HG02885 (cell line): ENCODE data around the gene SV2B.
"Not testable (repeated sequence)": the region's sequence is repeated elsewhere in the genome, so short reads cannot be mapped to it uniquely, and the experiment has no call there.

Source experiments
- ATAC-seq: cut with Tn5 transposase; IDR thresholded peaks from one replicate; pipeline ENCODE4 v1.9.1; 2021; ENCODE audit warnings: mild to moderate bottlenecking; ENCODE audit not compliant: unreplicated experiment, poor library complexity

SV2B gene

DNA sequence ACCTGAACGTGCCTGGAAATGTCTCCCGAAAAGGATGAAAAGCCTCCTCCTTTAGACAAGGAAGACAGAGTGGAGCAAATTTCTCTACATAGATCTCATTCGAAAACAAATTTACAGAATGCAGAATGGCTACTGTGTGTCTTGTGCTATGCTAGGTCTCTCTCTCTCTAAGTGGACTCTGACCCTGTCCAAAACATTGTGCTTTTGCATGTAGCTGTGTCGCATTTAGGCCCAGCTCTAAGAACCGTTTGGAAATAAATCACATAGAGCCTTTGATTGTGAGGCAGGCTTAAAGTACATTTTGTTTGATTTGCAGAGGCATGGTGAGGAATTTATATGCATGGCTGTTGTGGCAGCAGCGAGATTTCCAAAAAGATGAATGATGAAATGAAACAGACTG lies 198.0 kb downstream of the SV2B start:
- no peak for ATAC-seq

DNA sequence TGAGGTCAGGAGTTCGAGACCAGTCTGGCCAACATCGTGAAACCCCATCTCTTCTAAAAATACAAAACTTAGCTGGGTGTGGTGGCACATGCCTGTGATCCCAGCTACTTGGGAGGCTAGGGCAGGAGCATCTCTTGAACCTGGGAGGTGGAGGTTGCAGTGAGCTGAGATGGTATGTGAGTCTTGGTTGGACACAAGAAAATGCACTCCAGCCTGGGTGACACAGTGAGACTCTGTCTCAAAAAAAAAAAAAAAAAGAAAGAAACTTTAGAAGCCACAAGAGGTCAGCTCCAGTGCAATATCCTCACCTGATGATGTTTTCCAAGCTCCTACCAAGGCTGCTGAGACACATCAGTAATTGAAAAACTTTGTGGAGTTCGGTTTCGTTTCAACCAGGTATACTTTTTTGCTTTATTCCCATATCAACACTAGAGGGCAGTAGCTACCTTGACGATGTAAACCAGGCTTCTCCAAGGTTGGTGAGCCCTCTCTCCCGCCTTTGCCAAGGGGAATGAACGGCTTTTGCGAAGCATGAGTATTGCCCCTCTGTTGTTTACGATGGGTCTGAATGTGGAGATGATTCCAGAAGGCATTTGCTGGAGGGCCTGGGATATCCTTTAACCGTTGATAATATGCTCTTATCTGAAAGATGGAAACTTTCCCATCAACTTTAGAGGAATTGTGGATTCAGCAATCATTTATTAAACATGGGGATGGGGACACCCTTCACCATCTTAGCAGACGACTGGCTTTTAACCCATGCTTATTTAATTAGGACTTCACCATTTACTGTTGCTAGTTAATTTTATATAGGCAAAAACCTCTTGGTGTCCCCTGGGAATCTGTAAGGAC lies 202.8 kb downstream of the SV2B start:
- peak; percentile 56 for ATAC-seq

DNA sequence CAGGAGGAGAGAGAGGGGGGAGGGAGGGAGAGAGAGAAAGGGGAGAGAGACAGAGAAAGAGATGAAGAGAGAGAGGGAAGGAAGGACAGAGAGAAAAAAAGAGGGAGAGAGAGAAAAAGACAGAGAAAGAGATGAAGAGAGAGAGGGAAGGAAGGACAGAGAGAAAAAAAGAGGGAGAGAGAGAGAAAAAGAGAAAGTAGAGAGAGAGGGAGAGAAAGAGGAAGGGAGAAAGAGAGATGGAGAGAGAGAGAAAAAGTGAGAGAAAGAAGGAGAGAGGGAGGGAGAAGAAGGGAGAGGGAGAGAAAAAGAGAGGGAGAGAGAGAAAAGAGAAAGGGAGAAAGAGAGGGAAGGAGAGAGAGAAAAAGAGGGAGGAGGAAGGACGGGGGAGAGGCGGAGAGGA lies 204.2 kb downstream of the SV2B start:
- no peak for ATAC-seq

DNA sequence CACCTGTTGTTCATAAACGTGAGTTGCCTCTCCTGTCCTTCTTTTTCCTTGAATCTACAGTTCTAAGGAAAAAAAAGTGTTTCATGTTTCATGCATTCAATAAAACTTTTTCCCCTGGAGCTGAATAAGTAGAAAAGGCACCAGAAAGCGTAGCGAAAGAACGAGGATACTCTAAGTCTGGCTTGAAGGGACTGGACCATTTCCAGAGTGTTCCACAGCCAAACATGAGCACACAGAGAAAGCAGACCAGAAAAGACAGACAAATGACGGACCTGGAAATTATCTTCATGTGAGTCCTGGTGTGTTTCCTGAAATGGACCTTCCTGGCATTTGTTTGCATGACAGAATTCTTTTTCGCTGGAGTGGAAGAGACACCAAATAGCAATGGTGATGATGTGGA lies 204.7 kb downstream of the SV2B start:
- ATAC-seq = no peak

DNA sequence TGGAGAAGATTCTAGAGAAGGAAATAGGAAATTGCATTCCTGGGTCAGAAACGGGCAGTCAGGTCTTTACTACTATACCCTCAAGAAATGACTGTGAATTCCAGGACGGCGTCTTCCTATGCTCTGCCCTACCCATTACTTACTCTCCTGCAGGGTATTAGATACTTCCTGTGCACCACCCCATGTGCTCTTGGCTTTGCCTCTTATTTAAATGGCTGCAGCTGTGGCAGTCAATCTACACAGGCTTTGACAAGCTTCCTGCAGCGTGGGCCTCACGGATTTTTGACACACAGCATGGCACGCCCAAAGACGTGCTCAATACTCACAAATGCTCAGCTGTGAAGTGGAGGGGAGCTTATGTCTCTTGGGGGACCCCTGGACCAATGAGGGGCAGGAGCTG lies 206.1 kb downstream of the SV2B start:
- ATAC-seq = no peak

DNA sequence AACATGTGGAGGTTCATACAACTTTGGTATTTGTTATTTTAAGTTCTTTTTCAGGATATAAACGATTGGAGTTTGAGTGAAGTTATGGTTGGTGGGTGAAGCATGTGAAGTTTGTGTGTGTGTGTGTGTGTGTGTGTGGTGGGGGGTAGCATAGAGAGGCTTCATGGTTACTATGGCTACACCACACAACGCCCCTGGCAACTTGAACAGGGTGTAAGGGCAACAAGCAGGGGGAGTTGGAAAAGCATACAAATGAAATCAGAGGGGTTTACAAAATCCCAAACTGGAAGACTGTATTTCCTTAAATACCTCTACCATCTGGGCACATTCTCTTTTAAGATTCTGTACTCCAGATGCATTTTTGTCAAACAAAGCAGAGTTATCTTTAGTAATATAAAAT lies 207.5 kb downstream of the SV2B start:
- ATAC-seq = no peak

DNA sequence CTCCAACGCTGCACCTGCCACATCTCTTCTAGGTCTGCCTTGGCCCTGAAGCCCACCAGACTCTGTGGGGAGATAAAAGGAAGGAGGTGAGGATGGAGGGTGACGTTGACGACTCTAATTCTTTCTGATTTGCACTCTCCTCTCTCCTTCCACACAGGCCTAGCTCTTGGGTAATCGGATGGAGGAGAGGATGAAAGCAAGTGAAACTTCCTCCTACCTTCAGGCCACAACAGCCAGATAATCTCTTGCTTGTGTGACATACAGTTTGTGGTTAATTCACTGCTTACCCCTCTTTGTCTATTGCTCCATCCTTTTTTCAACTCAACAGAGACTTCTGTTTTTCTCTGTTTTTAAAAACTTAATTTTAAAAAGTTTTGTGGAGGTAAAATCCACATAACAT lies 208.1 kb downstream of the SV2B start:
- no peak for ATAC-seq

DNA sequence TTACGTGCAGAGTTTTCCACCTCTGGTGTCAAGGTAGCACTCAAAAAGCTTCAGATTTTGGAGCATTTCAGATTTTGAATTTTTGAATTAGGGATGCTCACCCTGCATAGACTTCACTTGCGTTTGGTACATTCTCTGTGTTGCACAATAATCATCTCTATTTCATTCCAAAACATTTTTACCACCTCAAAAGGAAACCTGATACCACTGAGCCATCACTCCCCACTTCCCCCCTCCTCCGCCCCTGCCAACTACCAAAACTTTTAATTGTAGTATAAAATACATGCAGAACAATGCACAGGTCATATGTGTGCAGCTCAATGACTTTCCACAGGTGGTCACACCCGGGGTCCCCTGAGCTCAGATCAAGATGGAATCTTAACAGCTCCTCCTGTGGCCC lies 208.8 kb downstream of the SV2B start:
- no peak for ATAC-seq

DNA sequence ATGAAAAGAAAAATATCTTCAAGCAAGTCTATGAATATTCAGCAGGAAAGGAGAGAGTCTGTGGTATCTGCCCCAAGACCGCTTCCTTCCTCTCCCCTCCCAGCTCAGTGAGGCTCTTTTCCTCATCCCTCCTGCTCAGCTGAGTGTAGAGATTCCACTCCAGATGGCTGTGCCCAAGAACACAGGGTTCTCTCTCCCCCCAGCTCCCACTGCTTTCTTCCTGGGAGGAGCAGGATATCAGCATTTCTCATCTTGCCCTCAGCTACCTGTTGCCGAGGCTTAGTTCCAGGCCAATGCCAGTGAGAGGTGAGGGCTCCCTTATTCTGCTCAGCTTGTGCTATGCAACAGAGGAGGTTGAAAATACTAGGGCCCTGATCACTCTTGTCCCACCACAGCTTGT lies 211.9 kb downstream of the SV2B start:
- no peak for ATAC-seq

DNA sequence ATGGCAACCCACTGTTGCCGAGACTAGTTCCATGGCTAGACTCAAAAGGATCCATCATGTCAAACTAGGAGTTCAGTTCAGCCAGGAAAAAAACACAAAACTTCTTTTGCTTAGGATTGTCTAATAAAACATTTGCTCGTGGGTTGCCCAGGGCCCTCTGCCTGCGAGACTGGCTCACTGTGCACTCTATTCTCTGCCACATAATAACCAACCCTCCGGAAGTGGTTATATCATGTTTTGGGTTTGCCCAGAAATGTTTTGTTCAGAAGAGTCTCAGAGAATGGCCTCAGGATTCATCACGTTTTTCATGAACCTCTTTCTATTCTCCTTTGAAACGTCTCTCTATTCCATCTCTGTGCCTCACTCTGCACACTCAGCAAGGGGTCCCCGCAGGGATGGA lies 216.1 kb downstream of the SV2B start:
- no peak for ATAC-seq

DNA sequence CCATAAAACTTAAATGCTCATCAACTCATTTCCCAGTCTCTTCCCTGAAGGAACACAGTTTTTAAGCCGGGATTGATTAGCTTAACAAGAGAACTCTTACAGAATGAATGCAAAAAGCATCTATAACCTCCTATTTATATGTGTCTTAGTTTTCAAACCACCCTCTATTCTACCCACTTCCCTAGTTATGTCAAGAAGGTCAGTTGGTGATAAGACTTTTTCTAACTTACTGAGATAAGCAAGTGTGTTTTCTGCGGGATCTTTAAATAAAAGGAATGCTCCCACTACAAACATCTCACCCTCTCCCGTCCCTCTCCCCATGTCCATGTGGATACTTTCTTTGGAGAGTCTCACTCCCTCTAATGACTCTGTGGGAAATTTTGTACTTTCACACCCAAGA lies 218.5 kb downstream of the SV2B start:
- ATAC-seq = no peak

DNA sequence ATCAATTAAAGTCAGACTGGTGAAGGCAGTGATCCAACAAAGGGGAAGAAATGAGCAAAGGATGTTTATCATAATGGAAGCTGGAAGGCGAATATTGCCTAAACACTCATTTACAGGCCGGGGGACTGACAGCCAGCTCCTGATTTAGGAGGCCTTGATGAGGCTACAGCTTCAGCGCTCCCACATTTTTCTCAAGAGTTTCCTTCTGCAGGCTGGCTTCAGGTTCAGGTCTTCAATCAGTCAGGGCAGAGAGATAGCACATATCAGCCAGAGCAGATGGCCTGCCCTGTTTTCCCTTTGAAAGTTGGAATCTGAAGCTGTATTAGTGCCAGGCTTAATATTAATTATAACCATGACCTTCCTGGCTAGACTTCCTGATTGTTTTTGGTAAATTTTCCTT lies 218.9 kb downstream of the SV2B start:
- no peak for ATAC-seq

DNA sequence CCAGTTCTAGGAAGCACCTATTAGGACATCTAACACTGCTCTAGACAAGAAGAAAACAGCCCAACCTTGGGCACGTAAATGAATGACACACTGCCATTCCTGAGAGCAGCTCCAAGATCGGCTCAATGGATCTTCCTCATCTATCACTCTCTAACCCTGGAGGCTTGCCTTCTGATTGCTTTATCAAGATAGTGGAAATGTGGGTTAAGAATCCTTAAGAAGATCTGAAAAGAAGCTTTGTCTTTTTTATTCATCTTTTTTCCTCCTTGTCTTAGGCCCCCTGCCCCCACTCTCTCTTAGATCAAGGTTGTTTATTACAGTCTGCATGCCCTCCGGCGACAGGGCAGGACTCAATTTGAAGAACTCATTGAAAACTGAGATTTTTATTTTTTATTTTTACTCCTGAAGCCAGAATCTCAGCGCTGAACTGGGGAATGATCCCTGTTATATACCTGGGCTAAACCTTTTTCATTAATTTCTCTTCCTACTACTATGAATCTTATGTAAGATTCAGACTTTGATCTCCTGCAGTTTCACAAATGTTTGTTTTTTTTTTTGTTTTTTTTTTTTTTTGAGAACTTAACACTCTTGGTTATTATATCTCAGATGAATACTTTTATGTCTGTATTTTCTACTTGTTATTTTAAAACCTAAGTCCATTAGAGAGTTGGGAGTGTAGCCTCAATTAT lies 219.5 kb downstream of the SV2B start:
- ATAC-seq = no peak

DNA sequence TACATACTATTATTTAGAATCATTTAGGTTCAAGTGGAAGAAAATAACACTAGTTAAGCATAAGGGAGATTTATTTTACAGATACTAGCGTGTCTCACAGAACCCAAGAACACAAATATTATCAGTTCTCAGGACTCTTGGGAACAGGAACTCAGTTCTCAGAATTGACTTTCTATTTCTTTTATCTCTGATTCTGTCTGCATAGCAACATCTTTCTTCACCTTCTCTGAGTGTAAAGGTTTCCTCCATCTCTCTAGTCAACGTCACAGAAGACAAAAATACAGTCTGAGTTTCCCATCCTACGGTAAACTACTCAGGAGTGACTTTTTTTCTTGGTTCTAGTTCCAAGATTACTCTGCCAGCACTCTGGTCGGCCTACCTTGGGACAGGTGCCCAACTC lies 220.0 kb downstream of the SV2B start:
- ATAC-seq = no peak

DNA sequence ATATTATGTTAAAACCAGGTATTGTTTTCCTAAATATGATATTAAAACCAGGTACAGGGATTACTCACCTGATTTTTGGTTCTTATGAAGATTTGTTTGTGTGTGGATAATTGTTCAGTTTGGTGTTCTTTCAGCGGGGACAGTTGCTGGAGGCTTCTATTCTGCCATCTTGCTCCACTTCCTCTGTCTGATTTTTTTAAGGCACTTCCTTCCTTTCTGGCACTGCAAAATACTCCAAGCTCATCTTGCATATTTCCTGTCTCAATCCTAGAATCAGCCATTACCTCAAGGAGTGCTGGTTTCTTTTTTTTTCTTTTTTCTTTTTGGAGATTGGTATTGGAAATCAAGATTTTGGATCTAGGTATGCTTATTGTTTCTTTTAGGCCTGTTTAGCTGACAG lies 229.9 kb downstream of the SV2B start:
- no peak for ATAC-seq

DNA sequence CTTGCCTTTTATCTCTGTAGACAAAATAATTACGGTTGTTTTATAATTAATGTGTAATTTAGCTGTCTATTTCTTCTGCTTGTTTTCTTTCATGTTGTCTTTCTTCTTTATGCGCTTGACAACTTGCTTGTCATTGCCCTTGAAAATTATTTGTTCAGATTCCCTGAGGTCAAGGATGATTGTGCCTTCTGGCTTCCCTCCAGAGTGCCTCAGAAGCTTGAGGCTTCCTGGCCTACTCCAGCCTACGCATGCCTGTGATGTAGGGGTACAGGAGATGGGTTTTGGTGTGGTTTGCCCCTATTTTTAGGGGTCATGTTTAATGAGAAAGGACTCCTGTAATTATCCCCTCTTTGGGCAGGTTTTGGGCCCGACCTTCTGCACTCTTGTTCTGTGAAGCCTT lies 231.5 kb downstream of the SV2B start:
- no peak for ATAC-seq

DNA sequence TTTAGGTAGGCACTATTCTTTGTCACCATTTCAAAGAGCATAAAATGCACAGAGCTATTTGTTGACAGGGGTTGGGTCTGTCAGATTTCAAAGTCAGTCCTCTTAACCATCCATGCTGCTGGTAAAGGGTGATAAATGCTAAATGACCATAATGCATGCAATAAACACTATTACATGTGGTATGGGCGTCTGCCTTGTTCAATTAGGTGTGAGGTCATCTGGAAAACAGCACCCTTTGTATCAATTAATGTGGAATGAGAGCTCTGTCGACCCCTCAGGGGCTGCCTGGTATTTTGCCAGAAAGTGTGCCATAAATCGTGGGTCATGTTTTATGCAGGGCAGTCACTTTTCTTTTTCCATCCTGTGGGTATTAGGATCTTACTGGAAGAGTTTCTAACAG lies 235.6 kb downstream of the SV2B start:
- ATAC-seq = no peak

DNA sequence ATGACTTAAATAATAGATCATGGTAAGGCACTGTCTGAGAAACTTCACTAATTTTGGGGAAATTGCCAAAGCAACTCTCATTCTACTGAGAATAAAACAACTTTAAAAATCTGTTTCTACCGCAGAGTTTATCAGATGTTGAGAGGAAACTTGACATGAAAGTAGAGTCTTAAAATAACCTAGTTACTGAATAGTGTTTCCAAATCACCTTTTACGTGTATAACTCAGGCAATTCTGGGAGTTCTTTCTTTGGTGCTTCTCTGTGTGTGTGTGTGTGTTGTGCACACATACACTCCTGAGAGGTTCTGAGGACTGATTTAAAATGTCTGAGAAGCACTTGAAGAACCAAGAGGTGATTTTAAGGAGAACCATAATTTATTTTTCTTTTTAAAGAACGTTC lies 236.6 kb downstream of the SV2B start:
- no peak for ATAC-seq

DNA sequence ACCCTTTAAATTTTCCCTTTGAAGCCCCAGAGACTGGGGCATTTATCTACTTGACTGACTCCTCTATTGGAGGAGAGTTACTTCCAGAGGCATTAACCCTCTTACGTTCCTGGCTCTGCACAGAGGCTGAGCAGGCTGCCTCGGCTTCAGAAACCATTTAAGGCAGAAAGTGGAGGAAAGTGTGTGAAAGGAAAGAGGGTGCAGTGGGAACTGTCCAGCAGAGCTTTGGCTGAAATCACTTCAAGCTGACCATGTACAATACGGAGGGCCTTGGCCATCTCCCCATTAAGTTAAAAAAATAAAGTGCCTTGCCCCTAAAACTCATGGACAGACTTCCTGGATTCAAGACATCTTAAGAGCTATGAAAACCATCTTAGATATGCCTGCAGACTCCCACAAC lies 238.7 kb downstream of the SV2B start:
- ATAC-seq = no peak

DNA sequence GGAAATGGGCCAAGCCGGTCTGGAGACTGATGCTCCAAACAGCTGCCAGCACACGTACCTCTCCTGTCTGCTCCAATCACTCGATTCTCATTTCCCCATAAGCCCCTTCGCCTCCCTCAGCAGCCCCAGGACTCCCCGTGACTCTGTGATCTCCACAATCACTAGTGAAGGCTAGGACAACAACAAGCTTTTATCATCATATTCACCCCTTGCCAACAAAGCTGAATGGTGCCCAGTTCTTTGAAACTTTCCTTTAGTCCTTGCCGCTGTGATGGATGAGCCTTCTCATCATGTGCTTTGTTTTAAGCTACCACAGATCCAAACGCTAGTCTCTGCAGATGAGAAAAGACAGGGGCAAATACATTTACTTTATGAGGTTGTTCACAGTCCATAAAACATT lies 242.0 kb downstream of the SV2B start:
- ATAC-seq = no peak

DNA sequence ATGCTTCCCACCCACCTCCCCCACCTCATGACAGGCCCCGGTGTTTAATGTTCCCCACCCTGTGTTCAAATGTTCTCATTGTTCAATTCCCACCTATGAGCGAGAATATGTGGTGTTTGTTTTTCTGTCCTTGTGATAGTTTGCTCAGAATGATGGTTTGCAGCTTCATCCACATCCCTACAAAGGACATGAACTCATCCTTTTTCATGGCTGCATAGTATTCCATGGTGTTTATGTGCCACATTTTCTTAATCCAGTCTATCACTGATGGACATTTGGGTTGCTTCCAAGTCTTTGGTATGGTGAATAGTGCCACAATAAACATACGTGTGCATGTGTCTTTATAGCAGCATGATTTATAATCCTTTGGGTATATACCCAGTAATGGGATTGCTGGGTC lies 244.9 kb downstream of the SV2B start:
- not testable (repeated sequence) for ATAC-seq

DNA sequence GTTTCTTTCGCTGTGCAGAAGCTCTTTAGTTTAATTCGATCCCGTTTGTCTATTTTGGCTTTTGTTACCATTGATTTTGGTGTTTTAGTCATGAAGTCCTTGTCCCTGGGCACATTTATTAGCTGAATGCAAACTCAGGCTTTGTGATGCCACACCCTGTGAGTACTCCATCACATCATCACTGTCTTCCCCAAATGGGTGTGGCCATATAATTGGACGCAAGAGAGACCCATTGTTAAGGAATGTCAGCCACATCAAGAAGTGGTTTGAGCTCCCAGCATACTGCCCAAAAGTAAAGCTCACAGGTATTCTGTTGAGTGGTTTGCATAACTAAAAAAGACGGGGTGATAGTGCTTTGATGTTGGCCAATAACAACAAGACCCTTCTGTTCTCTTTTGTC lies 245.7 kb downstream of the SV2B start:
- no peak for ATAC-seq
